GM23248 (cell line): Measurements from ENCODE around the gene OLFML1. TPM values are rescaled to one million over a fixed set of nuclear protein-coding genes. Genes with fewer than 3 reads are reported as not detected.

Experiments
- DNase-seq: peaks from one replicate; pipeline ENCODE4 v3.0.0-alpha.2; 2015
- H2AFZ ChIP-seq: fragments of 200-600 bp; sonication (generic); 2 replicates; pipeline ENCODE4 v1.6.1; 2016; ENCODE audit warnings: antibody characterized with exemption
- H3F3A ChIP-seq: fragments of 200-600 bp; sonication (generic); 2 replicates; pipeline ENCODE4 v1.6.1; 2016; ENCODE audit warnings: mild to moderate bottlenecking, antibody characterized with exemption, mixed run types; ENCODE audit not compliant: insufficient read depth
- H3K27ac ChIP-seq: fragments of 200-600 bp; sonication (generic); 2 replicates; pipeline ENCODE4 v1.5.1; 2016; ENCODE audit warnings: mild to moderate bottlenecking
- H3K27me3 ChIP-seq: fragments of 200-600 bp; sonication (generic); replicated peaks from 2 replicates; pipeline ENCODE4 v1.6.1; 2016; ENCODE audit warnings: mild to moderate bottlenecking; ENCODE audit not compliant: insufficient read depth
- H3K36me3 ChIP-seq: fragments of 200-600 bp; sonication (generic); 2 replicates; pipeline ENCODE4 v1.6.1; 2016; ENCODE audit warnings: low read depth, mild to moderate bottlenecking
- H3K4me1 ChIP-seq: fragments of 200-600 bp; sonication (generic); 2 replicates; pipeline ENCODE4 v1.6.1; 2016; ENCODE audit warnings: mild to moderate bottlenecking; ENCODE audit not compliant: insufficient read depth
- H3K4me2 ChIP-seq: fragments of 200-600 bp; sonication (generic); one replicate; pipeline ENCODE4 v1.6.1; 2016; ENCODE audit warnings: mild to moderate bottlenecking; ENCODE audit not compliant: unreplicated experiment
- H3K4me3 ChIP-seq: fragments of 200-600 bp; sonication (generic); 2 replicates; pipeline ENCODE4 v1.5.1; 2016; ENCODE audit warnings: mild to moderate bottlenecking
- H3K79me2 ChIP-seq: fragments of 200-600 bp; sonication (generic); 2 replicates; pipeline ENCODE4 v1.6.1; 2016; ENCODE audit warnings: mild to moderate bottlenecking; ENCODE audit not compliant: insufficient read depth
- H3K9ac ChIP-seq: fragments of 200-600 bp; sonication (generic); 2 replicates; pipeline ENCODE4 v1.6.1; 2016; ENCODE audit warnings: mild to moderate bottlenecking
- H3K9me2 ChIP-seq: fragments of 200-600 bp; sonication (generic); 2 replicates; pipeline ENCODE4 v1.6.1; 2016; ENCODE audit warnings: mixed run types, mild to moderate bottlenecking, moderate library complexity; ENCODE audit not compliant: insufficient read depth
- H3K9me3 ChIP-seq: fragments of 200-600 bp; sonication (generic); one replicate; pipeline ENCODE4 v1.6.1; 2017; ENCODE audit warnings: low read depth
- H4K20me1 ChIP-seq: fragments of 200-600 bp; sonication (generic); 2 replicates; pipeline ENCODE4 v1.6.0; 2016; ENCODE audit not compliant: insufficient read depth
- EZH2 ChIP-seq: fragments of 200-600 bp; sonication (generic); IDR thresholded peaks from 2 replicates; pipeline ENCODE4 v1.6.1; 2018; ENCODE audit warnings: antibody characterized with exemption, mild to moderate bottlenecking; ENCODE audit not compliant: insufficient read depth, poor library complexity, severe bottlenecking
- EZH2phosphoT487 ChIP-seq: fragments of 200-600 bp; sonication (generic); IDR thresholded peaks from 2 replicates; pipeline ENCODE4 v1.6.1; 2018; ENCODE audit warnings: antibody characterized with exemption, moderate library complexity, mild to moderate bottlenecking, low read depth; ENCODE audit not compliant: insufficient read depth
- WGBS, 2 experiments: methylation state at CpG; one replicate each; pipeline ENCODE4 v1.1.6; 2015 to 2017; ENCODE audit warnings: low lambda C conversion rate in 2 of 2, low coverage in 1 of 2; ENCODE audit errors: missing lambda C conversion rate in 2 of 2; 5-methylcytosine and 5-hydroxymethylcytosine counted together
- in situ Hi-C: fragments of 300-500 bp; cut with MboI; formaldehyde crosslinking; loops from 2 replicates; pipeline ENCODE4 v1.15.0; 2020
- polyA plus RNA-seq: library from polyadenylated mRNA; unstranded; fragments of >200 nt; fragmentation: Nextera tagmentation; extraction: Ambion mirVana; gene quantifications from 2 replicates; pipeline ENCODE4 v1.2.1, GENCODE V29; 2016
- total RNA-seq: library from RNA; depleted of rRNA; stranded (reverse); fragments of >200 nt; shearing (Covaris generic); gene quantifications from 2 replicates; pipeline ENCODE4 v1.2.3, GENCODE V29; 2014

The OLFML1 gene
- total and polyA plus RNA-seq, 2 experiments from 2014 or later, result 0.32 to 0.53 TPM

DNA sequence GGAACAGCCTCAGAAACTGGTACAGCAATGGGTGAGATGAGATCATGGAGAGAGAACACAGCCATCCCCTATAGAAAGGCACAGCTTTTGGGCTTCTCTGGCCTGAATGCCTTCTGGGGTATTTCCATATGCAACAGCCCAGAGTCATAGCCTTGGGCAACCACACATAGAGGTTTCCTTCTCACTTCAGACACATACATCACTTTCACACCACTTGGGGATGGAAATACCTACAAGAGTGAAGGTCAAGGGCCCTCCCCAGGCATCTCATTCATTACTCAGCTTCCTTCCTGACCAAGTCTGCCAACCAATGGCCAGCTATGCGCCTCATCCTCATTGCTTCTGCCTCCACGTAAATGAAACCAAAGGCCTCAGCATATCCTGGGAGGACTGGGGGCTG is 17.7 kb upstream of the OLFML1 start:
- Histone ChIP-seq H3K4me3 (no peak overlapping the region), H3K27ac (no peak overlapping the region), H3K36me3 (no peaks in the 10 kb centered on the region), H3F3A (no peaks in the 10 kb centered on the region), H2AFZ (no peak overlapping the region), H3K79me2 (no peaks in the 10 kb centered on the region), H3K9me3 (no peaks in the 10 kb centered on the region), H3K9ac (no peak overlapping the region), H3K4me2 (no peak overlapping the region), H4K20me1 (no peaks in the 10 kb centered on the region), H3K27me3 (no peaks in the 10 kb centered on the region), H3K4me1 (no peaks in the 10 kb centered on the region), H3K9me2 (no peaks in the 10 kb centered on the region)
- TF ChIP-seq EZH2phosphoT487, result no peak
- no peak for TF ChIP-seq EZH2
- DNase-seq, result peak; percentile 32
- 58 to 73% methylated on average over 2 of the region's 2 CpGs for WGBS, 2 experiments
- in situ Hi-C loops, result no loop called here

DNA sequence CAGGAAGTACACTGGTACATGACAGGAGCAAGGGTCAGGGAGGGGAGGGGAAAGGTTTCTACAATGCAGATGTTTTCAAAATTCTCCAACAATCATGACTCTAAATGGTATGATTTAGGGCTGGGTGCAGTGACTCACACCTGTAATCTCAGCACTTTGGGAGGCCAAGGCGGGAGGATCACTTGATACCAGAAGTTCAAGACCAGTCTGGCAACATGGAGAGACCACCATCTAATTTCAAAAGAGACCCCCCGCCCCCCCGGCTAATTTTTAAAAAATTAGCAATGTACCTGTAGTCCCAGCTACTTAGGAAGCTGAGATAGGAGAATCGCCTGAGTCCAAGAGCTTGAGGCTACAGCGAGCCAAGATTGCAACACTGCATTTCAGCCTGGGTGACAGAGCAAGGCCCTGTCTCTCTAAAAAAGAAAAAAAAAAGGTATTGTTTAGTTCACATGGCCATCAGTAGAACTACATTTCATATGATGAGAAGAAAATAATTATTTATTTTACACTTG is 15.9 kb upstream of the OLFML1 start:
- Histone ChIP-seq H3K9me2 (no peaks in the 10 kb centered on the region), H3K27me3 (no peaks in the 10 kb centered on the region), H3K36me3 (no peaks in the 10 kb centered on the region), H3K4me3 (no peak overlapping the region), H2AFZ (no peak overlapping the region), H3K79me2 (no peaks in the 10 kb centered on the region), H3K9ac (no peak overlapping the region), H3K27ac (no peak overlapping the region), H3F3A (no peaks in the 10 kb centered on the region), H3K4me1 (no peaks in the 10 kb centered on the region), H3K9me3 (no peaks in the 10 kb centered on the region), H4K20me1 (no peaks in the 10 kb centered on the region), H3K4me2 (no peak overlapping the region)
- DNase-seq, result no peak
- in situ Hi-C loops, result no loop called here
- TF ChIP-seq EZH2phosphoT487 (no peak), EZH2 (no peak)
- WGBS, 2 experiments, result 84 to 87% methylated on average over 5 of the region's 5 CpGs

DNA sequence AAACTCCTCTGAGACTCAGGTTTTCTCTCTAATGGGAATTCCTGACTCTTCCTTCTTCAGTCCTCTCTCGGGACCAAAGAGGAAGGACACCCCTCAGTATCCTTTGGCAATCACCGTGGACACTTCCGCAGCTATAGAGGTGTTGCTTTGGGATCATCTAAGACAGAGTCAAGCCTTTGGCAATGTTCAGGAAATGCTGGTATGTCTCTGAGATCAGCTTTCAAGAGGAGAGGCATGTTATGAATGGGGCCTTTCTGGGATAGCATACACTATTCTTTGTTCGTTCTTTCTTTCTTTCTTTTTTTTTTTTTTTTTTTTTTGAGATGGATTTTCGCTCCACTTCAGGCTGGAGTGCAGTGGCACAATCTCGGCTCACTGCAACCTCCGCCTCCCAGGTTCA is 14.2 kb upstream of the OLFML1 start:
- no peak for TF ChIP-seq EZH2
- TF ChIP-seq EZH2phosphoT487, result no peak
- no peak overlapping the region for H3K27ac ChIP-seq
- H3K9ac ChIP-seq, result no peak overlapping the region
- no peaks in the 10 kb centered on the region for H3K9me2 ChIP-seq
- H3K9me3 ChIP-seq, result no peaks in the 10 kb centered on the region
- no peak overlapping the region for H2AFZ ChIP-seq
- no peaks in the 10 kb centered on the region for H4K20me1 ChIP-seq
- no peaks in the 10 kb centered on the region for H3K79me2 ChIP-seq
- 69 to 80% methylated on average over 4 to 7 of the region's 7 CpGs for WGBS, 2 experiments
- no peaks in the 10 kb centered on the region for H3K36me3 ChIP-seq
- H3K4me2 ChIP-seq, result no peak overlapping the region
- in situ Hi-C loops, result no loop called here
- no peaks in the 10 kb centered on the region for H3K4me1 ChIP-seq
- no peaks in the 10 kb centered on the region for H3F3A ChIP-seq
- no peaks in the 10 kb centered on the region for H3K27me3 ChIP-seq
- DNase-seq, result no peak
- H3K4me3 ChIP-seq, result no peak overlapping the region

DNA sequence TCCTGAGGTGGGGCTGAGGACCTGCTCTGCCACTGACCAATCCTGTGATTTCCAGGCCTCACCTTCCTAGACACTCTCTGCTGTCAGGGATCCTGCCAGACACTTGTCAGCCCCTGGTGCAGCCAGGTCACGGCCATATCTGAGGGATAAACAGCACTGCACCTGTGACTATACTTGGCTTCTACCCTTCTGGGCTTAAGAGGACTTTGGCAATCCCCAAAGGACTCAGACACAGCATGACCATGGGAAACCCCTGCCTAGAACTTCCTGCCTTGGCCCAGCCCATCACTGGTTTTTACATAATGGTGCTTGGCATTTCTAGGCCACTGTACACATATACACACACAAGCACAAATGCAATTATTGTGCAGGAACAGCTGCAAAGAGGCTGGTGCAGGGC is 11.6 kb upstream of the OLFML1 start:
- Histone ChIP-seq H3K9ac (no peak overlapping the region), H3K27me3 (no peaks in the 10 kb centered on the region), H3K4me2 (no peak overlapping the region), H4K20me1 (no peaks in the 10 kb centered on the region), H3K4me3 (no peak overlapping the region), H3K27ac (no peak overlapping the region), H3K79me2 (no peaks in the 10 kb centered on the region), H3K4me1 (no peaks in the 10 kb centered on the region), H3K9me3 (no peaks in the 10 kb centered on the region), H3K36me3 (no peaks in the 10 kb centered on the region), H2AFZ (no peak overlapping the region), H3F3A (no peaks in the 10 kb centered on the region), H3K9me2 (no peaks in the 10 kb centered on the region)
- in situ Hi-C loops, result no loop called here
- 44 to 46% methylated on average over 1 of the region's 1 CpG for WGBS, 2 experiments
- DNase-seq, result no peak
- TF ChIP-seq EZH2 (no peak), EZH2phosphoT487 (no peak)

DNA sequence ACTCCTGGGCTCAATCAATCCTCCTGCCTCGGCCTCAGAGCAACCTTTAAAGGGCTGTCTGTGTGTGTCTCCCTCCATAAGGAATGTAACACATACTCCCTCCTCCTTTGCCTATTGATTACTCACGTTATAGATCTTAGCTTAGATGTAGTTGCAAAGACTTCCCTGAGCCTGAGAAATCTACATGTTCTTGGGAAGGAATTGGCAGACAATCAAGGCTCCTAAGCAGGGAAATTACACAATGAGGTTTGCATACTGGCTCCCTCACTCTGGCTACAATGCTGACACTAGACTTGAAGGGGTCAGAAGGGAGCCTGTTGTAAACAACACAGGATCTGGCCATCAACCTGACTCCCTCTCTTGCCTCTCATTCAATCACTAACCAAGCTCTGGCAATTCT is 5.2 kb upstream of the OLFML1 start:
- no peaks in the 10 kb centered on the region for H3K36me3 ChIP-seq
- in situ Hi-C loops, result no loop called here
- H3K27me3 ChIP-seq, result no peaks in the 10 kb centered on the region
- H3K9me2 ChIP-seq, result no peaks in the 10 kb centered on the region
- DNase-seq, result peak; percentile 65
- H3K27ac ChIP-seq, result no peak overlapping the region
- 27 to 38% methylated on average over 2 of the region's 2 CpGs for WGBS, 2 experiments
- H4K20me1 ChIP-seq, result no peaks in the 10 kb centered on the region
- H3K4me2 ChIP-seq, result no peak overlapping the region
- H3K4me1 ChIP-seq, result 0 out of 2 replicates have a peak, but pooled peaks cover 4% of the 10 kb centered on the region
- H3K9me3 ChIP-seq, result no peaks in the 10 kb centered on the region
- H3K9ac ChIP-seq, result no peak overlapping the region
- no peaks in the 10 kb centered on the region for H3K79me2 ChIP-seq
- TF ChIP-seq EZH2phosphoT487, result no peak
- no peak for TF ChIP-seq EZH2
- H3F3A ChIP-seq, result no peaks in the 10 kb centered on the region
- no peak overlapping the region for H2AFZ ChIP-seq
- no peak overlapping the region for H3K4me3 ChIP-seq
